Stimulated activated naive B cell treated with anti-CD40 and anti-IgM and Interleukin-4, amounts not matched to agents 10 μg/mL and 1 μg/mL and 100 μg/mL, for 72 hours (primary cell): Measurements from ENCODE around the gene ATP6V1E1.
"Not testable (repeated sequence)": the region's sequence is repeated elsewhere in the genome, so short reads cannot be mapped to it uniquely, and the experiment has no call there.

Experiments
- ATAC-seq, 2 donors: fragments of 150-1000 bp; cut with Tn5 transposase; replicated peaks; 2 replicates each; pipeline ENCODE4 v1.10.0; 2021; ENCODE audit warnings: moderate library complexity in 1 of 2
- DNase-seq: peaks from one replicate; pipeline ENCODE4 v3.0.0; 2021
- H3K27ac Mint-ChIP-seq: one replicate; pipeline ENCODE4 v1.8.0; 2022; ENCODE audit warnings: mild to moderate bottlenecking, mixed read lengths
- H3K27me3 Mint-ChIP-seq, 2 donors: one replicate each; pipeline ENCODE4 v1.8.0; 2022; ENCODE audit warnings: mixed read lengths in 2 of 2
- H3K36me3 Mint-ChIP-seq, 2 donors: one replicate each; pipeline ENCODE4 v1.8.0; 2022; ENCODE audit warnings: mixed read lengths in 2 of 2, mild to moderate bottlenecking in 1 of 2
- H3K4me1 Mint-ChIP-seq, 2 donors: one replicate each; pipeline ENCODE4 v1.8.0; 2022; ENCODE audit warnings: mixed read lengths in 2 of 2, mild to moderate bottlenecking in 1 of 2
- H3K4me3 Mint-ChIP-seq, 2 donors: one replicate each; pipeline ENCODE4 v1.8.0; 2022; ENCODE audit warnings: mild to moderate bottlenecking in 2 of 2, mixed read lengths in 2 of 2, moderate library complexity in 1 of 2
- H3K9me3 Mint-ChIP-seq, 2 donors: one replicate each; pipeline ENCODE4 v1.8.0; 2022; ENCODE audit warnings: mixed read lengths in 2 of 2, mild to moderate bottlenecking in 1 of 2

Gene ATP6V1E1

DNA sequence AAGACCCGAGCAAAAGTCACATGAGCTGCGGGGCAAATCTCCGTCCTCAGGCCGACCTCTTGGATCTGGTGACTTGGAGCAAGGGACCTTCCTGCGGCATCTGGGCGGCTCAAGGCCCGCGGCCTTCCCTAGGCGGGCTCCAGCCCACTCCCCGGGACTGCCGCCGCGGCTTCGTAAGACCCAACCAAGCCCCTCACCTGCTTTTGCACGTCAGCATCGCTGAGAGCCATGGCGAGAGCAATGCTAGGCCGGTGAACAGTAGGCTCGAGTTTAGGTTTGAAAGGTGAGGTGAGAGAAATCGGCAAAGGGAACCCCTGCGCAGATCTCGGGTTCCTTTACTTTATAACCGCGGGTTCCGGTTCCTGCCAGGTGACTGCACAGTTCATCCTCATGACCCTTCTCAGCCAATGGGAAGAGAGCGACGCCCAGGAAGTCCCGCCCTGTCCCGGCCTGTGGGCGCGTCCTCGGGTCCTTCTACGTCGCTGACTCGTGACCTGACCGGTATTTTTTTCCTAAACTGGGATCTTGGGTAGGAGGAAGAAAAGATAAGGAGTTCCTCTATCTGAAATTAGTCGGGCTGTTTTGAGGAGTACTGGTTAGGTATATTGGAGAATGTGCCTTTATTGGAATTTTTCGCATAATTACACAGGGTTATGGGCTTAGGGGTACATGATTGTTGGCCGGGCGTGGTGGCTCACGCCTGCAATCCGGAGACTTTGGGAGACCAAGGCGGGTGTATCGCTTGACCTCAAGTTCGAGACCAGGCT lies at the start of gene ATP6V1E1:
TSS of gene ATP6V1E1 (minus strand) at position 344 of the 767 bp plus-strand sequence. CDS start at position 230, 114 bp downstream.
- peak; percentile 100 for ATAC-seq
- no peaks in the 10 kb centered on the region for H3K9me3 Mint-ChIP-seq
- peak within 1 kb of the TSS; percentile 97 for H3K27ac Mint-ChIP-seq

GRCh38 chr22:17675584-17675983 lies 47.0 kb upstream of the ATP6V1E1 start:
- Mint-ChIP-seq H3K36me3 (peaks cover 2 to 11% of the 10 kb centered on the region in 2 donors), H3K4me1 (peaks cover 11 to 33% of the 10 kb centered on the region in 2 donors), H3K9me3 (no peaks in the 10 kb centered on the region), H3K27ac (peak overlapping the region; percentile 44), H3K27me3 (no peaks in the 10 kb centered on the region), H3K4me3 (no peak overlapping the region)
- DNase-seq: no peak
- ATAC-seq: no peak

More for the DNA sequence above, at the start of gene ATP6V1E1:
- peaks cover 3% of the 10 kb centered on the region in 2 donors for H3K36me3 Mint-ChIP-seq
- peak within 1 kb of the TSS; percentile 95 to 97 for H3K4me3 Mint-ChIP-seq
- no peaks in the 10 kb centered on the region for H3K27me3 Mint-ChIP-seq
- peak; percentile 95 for DNase-seq
- peaks cover 4 to 35% of the 10 kb centered on the region in 2 donors for H3K4me1 Mint-ChIP-seq

DNA sequence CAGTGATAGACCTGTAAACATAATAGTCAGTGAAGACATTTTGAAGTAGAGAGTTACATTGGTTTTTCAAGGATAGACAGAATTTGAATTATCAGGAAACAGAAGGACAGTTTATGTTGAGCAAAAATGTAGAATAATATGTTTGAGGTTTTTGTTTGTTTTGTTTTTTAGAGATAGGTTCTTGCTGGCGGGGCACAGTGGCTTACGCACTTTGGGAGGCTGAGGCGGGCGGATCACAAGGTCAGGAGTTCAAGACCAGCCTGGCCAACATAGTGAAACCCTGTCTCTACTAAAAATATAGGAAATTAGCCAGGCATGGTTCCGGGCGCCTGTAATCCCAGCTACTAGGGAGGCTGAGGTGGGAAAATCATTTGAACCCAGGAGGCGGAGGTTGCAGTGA lies 45.6 kb upstream of the ATP6V1E1 start:
- peaks cover 9 to 18% of the 10 kb centered on the region in 2 donors for H3K36me3 Mint-ChIP-seq
- H3K27me3 Mint-ChIP-seq: no peaks in the 10 kb centered on the region
- DNase-seq (no peak), ATAC-seq (no peak)
- H3K9me3 Mint-ChIP-seq: no peaks in the 10 kb centered on the region
- H3K4me3 Mint-ChIP-seq: no peak overlapping the region
- peaks cover 10 to 41% of the 10 kb centered on the region in 2 donors for H3K4me1 Mint-ChIP-seq
- no peak overlapping the region for H3K27ac Mint-ChIP-seq

DNA sequence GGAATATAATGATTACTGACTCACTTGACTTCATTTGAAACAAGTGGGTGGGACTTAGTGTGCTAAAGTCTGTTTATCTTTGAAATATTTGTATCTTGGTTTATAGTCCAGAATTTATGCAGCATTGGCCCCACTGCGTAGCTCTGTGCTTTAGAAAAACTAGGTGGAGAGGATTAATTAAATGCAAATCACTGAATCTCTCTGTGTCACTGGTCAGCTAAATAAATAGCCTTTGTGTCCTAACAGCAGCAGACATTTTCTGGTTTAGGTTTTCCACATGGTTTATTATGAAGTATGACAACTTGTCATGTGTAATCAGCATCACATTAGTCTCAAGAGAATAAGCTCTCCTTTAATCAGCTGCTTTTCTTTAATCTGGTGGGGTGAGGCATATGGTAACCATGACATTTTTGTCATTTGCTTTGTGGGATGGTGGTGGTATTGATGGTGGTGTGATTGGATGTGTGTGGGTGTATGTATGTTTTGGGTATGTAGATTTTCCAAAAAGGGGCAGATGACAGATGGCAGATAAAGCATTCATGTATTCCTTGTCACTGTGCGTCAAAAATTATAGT lies 44.0 kb upstream of the ATP6V1E1 start:
- Mint-ChIP-seq H3K4me1 (peaks cover 6 to 30% of the 10 kb centered on the region in 2 donors), H3K36me3 (peaks cover 14 to 28% of the 10 kb centered on the region in 2 donors), H3K27me3 (no peaks in the 10 kb centered on the region), H3K4me3 (no peak overlapping the region), H3K27ac (no peak overlapping the region), H3K9me3 (no peaks in the 10 kb centered on the region)
- DNase-seq (no peak), ATAC-seq (peak; percentile 22 to 29)

GRCh38 chr22:17671521-17672092 lies 43.1 kb upstream of the ATP6V1E1 start:
- not testable (repeated sequence) for DNase-seq, H3K9me3 Mint-ChIP-seq, H3K4me3 Mint-ChIP-seq, ATAC-seq, H3K27ac Mint-ChIP-seq, H3K27me3 Mint-ChIP-seq
- H3K4me1 Mint-ChIP-seq: peaks cover 7 to 30% of the 10 kb centered on the region in 2 donors
- peaks cover 21 to 37% of the 10 kb centered on the region in 2 donors for H3K36me3 Mint-ChIP-seq

DNA sequence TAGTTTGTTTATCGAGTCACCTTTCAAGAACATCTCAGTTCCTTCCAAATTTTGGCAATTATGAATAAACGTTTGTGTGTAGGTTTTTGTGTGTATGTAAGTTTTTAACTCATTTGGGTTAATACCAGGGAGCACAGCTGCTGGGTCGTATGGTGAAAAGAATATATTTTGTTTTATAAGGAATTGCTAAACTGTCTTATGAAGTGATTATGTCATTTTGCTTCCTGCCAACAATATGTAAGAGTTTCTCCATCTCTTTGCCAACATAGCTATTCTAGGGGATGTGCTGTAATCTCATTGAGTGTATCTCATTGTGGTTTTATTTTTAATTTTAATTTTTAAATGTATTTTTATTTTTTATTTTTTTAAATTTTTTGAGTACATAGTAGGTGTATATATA lies 37.3 kb upstream of the ATP6V1E1 start:
- H3K9me3 Mint-ChIP-seq: peaks cover 4 to 9% of the 10 kb centered on the region in 2 donors
- H3K27me3 Mint-ChIP-seq: no peaks in the 10 kb centered on the region
- no peak overlapping the region for H3K4me3 Mint-ChIP-seq
- H3K36me3 Mint-ChIP-seq: peaks cover 47 to 66% of the 10 kb centered on the region in 2 donors
- ATAC-seq (no peak), DNase-seq (no peak)
- H3K4me1 Mint-ChIP-seq: peaks cover 4 to 12% of the 10 kb centered on the region in 2 donors
- no peak overlapping the region for H3K27ac Mint-ChIP-seq

DNA sequence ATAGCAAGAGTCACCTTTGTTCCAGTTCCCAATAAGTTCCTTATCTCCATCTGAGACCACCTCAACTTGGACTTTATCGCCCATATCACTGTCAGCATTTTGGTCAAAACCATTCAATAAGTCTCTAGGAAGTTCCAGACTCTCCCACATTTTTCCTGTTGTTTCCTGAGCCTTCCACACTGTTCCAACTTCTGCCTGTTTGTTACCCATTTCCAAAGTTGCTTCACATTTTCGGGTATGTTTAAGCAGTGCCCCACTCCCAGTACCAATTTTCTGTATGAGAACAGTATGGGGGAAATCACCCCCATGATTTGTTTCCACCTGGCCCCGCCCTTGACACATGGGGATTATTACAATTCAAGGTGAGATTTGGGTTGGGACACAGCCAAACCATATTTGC lies 36.7 kb upstream of the ATP6V1E1 start:
- H3K27me3 Mint-ChIP-seq: no peaks in the 10 kb centered on the region
- no peak for ATAC-seq

DNA sequence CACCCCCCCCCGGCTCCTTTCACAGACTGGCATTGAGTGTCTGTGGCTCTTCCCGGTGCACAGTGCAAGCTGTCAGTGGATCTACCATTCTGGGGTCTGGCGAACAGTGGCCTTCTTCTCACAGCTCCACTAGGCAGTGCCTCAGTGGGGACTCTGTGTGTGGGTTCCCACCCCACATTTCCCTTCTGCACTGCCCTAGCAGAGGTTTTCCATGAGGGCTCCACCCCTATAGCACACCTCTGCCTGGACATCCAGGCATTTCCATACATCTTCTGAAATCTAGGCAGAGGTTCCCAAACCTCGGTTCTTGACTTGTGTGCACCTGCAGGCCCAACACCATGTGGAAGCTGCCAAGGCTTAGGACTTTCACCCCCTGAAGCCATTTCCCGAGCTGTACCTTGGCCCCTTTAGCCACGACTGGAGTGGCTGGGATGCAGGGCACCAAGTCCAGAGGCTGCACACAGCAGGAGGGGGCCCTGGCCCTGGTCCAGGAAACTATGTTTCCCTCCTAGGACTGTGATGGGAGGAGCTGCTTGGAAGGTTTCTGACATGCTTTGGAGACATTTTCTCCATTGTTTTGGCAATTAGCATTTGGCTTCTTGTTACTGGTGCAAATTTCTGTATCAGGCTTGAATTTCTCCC lies 36.0 kb upstream of the ATP6V1E1 start:
- H3K27me3 Mint-ChIP-seq: no peaks in the 10 kb centered on the region
- DNase-seq (no peak), ATAC-seq (no peak)
- H3K4me1 Mint-ChIP-seq: peaks cover 4 to 6% of the 10 kb centered on the region in 2 donors
- no peak overlapping the region for H3K4me3 Mint-ChIP-seq
- H3K9me3 Mint-ChIP-seq: peaks cover 4 to 9% of the 10 kb centered on the region in 2 donors
- H3K36me3 Mint-ChIP-seq: peaks cover 49 to 67% of the 10 kb centered on the region in 2 donors
- no peak overlapping the region for H3K27ac Mint-ChIP-seq

More for the DNA sequence above, 36.7 kb upstream of the ATP6V1E1 start:
- no peak for DNase-seq
- H3K4me3 Mint-ChIP-seq: no peak overlapping the region
- peaks cover 4 to 9% of the 10 kb centered on the region in 2 donors for H3K9me3 Mint-ChIP-seq
- peaks cover 52 to 72% of the 10 kb centered on the region in 2 donors for H3K36me3 Mint-ChIP-seq
- H3K4me1 Mint-ChIP-seq: peaks cover 4 to 12% of the 10 kb centered on the region in 2 donors
- H3K27ac Mint-ChIP-seq: no peak overlapping the region

DNA sequence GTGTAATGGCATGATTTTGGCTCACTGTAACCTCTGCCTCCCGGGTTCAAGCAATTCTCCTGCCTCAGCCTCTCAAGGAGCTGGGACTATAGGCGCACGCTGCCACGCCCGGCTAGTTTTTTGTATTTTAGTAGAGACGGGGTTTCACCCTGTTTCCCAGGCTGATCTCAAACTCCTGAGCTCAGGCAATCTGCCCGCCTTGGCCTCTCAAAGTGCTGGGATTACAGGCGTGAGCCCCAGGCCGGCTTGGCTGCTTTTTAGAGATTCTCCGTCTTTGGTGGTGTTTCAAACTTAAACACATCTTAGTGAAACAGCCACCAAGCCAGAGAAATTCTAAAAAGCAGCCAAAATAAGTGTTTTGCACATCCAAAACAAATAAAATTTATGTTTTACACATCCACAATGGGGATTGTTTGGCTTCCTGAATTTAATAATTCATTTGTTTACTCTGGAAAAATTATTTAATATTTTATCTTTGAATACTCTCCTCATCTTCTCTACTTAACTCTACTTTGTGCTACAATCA lies 28.4 kb upstream of the ATP6V1E1 start:
- no peak for ATAC-seq

DNA sequence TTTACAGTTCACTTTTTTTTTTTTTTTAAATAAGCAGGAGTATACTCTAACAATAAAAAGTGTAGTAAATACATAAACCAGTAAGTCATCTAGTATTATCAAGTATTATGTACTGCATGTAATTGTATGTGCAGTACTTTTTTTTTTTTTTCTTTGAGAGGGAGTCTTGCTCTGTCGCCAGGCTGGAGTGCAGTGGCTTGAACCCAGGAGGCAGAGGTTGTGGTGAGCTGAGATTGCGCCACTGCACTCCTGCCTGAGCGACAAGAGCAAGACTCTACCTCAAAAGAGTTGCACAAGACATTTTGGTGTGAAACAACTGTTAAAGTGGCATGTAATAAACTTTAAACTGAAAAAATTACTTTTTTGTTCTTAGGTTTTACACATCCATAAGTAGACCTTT lies 26.7 kb upstream of the ATP6V1E1 start:
- no peak for ATAC-seq
- Mint-ChIP-seq H3K4me3 (no peak overlapping the region), H3K27ac (no peak overlapping the region), H3K9me3 (no peaks in the 10 kb centered on the region), H3K4me1 (peaks cover under 1 to 2% of the 10 kb centered on the region in 2 donors), H3K36me3 (peaks cover 10 to 15% of the 10 kb centered on the region in 2 donors), H3K27me3 (no peaks in the 10 kb centered on the region)
- DNase-seq: no peak

More for the DNA sequence above, 28.4 kb upstream of the ATP6V1E1 start:
- DNase-seq: no peak
- Mint-ChIP-seq H3K4me1 (peaks cover 0 to 2% of the 10 kb centered on the region in 2 donors), H3K27ac (no peak overlapping the region), H3K4me3 (no peak overlapping the region), H3K9me3 (no peaks in the 10 kb centered on the region), H3K27me3 (no peaks in the 10 kb centered on the region), H3K36me3 (peaks cover 18 to 23% of the 10 kb centered on the region in 2 donors)

GRCh38 chr22:17648569-17648968 lies 20.0 kb upstream of the ATP6V1E1 start:
- H3K4me1 Mint-ChIP-seq: peaks cover 2 to 19% of the 10 kb centered on the region in 2 donors
- peaks cover 10 to 14% of the 10 kb centered on the region in 2 donors for H3K36me3 Mint-ChIP-seq
- H3K27ac Mint-ChIP-seq: no peak overlapping the region
- H3K27me3 Mint-ChIP-seq: no peaks in the 10 kb centered on the region
- ATAC-seq (no peak), DNase-seq (no peak)
- H3K9me3 Mint-ChIP-seq: no peaks in the 10 kb centered on the region
- H3K4me3 Mint-ChIP-seq: no peak overlapping the region

- DNase-seq (no peak), ATAC-seq (no peak)
- H3K4me3 Mint-ChIP-seq: no peak overlapping the region
- no peaks in the 10 kb centered on the region for H3K9me3 Mint-ChIP-seq
- H3K4me1 Mint-ChIP-seq: peaks cover 0 to 19% of the 10 kb centered on the region in 2 donors
- H3K36me3 Mint-ChIP-seq: peaks cover 7 to 10% of the 10 kb centered on the region in 2 donors
- H3K27ac Mint-ChIP-seq: no peak overlapping the region
- no peaks in the 10 kb centered on the region for H3K27me3 Mint-ChIP-seq
Measured at GRCh38 chr22:17647991-17648390, 19.4 kb upstream of the ATP6V1E1 start.

- H3K4me1 Mint-ChIP-seq: peaks cover 0 to 19% of the 10 kb centered on the region in 2 donors
- H3K27ac Mint-ChIP-seq: no peak overlapping the region
- ATAC-seq (no peak), DNase-seq (no peak)
- H3K27me3 Mint-ChIP-seq: no peaks in the 10 kb centered on the region
- H3K4me3 Mint-ChIP-seq: no peak overlapping the region
- H3K36me3 Mint-ChIP-seq: peaks cover 9 to 15% of the 10 kb centered on the region in 2 donors
- H3K9me3 Mint-ChIP-seq: no peaks in the 10 kb centered on the region
Measured at GRCh38 chr22:17647452-17647851, 18.9 kb upstream of the ATP6V1E1 start.

DNA sequence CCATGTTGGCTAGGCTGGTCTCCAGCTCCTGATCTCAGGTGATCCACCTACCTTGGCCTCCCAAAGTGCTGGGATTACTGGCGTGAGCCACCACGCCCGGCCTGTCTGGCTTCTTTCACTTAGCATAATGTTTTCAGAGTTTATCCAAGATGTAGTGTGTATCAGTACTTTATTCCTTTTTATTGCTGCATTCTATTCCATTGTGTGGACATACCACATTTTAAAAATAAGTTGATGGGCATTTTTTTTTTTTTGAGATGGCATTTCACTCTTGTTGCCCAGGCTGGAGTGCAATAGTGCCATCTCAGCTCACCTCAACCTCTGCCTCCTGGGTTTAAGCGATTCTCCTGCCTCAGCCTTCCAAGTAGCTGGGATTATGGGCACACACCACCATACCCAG lies 13.8 kb upstream of the ATP6V1E1 start:
- not testable (repeated sequence) for H3K4me3 Mint-ChIP-seq, DNase-seq, H3K9me3 Mint-ChIP-seq, ATAC-seq, H3K27me3 Mint-ChIP-seq, H3K27ac Mint-ChIP-seq
- H3K36me3 Mint-ChIP-seq: peaks cover 11 to 22% of the 10 kb centered on the region in 2 donors
- peaks cover 4 to 35% of the 10 kb centered on the region in 2 donors for H3K4me1 Mint-ChIP-seq
